ENCODE results near the gene CRELD1.
"Not testable (repeated sequence)": the region's sequence is repeated elsewhere in the genome, so short reads cannot be mapped to it uniquely, and the experiment has no call there.

Gene CRELD1

DNA sequence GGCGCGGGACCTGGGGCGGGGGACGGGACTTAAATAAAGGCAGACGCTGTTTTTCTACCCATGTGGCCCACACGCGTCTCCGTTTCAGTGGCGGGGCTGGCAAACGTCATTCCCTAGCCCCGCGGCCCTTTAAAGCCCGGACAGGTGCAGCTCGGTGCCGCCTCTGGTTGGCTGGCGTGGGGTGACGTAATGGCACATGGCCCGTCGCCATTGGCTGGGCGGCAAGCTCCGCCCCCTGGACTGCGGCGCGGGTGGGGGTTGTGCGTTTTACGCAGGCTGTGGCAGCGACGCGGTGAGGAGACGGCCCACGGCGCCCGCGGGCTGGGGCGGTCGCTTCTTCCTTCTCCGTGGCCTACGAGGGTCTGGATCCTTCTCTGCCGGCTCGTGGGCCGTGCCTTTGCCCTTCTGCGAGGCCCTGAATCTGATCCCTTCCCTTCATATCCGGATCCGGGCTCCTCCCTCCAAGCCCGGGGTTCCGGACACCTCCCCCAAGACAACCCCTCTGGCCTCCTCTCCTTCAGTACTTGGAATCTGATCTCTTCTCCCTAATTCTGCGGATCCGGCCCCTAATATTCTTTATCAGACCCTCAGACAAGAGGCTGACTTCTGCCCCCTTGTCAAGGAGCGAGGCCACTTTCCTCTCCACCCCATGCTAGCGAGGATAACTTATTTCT lies at the start of gene CRELD1:
TSS of gene CRELD1 (plus strand) at position 274 of the 674 bp plus-strand sequence. CDS start 605 bp downstream, outside the sequence.
- DNase-seq (ENCODE audit: low read depth, low spot score), result peak; percentile 91

DNA sequence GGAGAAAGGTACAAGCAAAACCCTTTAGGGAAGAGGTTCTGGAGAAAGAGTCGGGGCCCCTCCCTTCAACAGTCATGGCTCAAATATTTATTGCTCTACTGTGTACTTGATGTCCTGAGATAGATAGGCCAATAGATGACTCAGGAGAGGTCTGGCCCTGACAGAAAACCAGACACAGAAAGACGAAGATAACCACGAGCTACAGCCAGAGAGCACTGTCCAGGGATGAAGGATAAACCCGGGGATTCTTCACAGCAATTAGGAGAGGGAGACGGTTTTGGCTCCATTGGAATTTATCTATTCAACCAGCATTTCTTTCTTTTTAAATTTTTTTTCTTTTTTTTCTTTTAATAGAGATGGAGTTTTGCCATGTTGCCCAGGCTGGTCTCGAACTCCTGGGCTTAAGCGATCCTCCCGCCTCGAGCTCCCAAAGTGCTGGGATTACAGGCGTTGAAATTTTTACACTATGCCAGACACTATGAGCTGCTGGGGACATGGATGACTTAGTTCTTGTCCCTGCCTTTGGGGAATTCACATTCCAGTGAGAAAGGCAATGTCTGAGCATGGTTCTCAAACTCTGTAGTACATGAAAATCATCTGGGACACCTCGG lies 49.0 kb upstream of the CRELD1 start:
- no peak for DNase-seq (ENCODE audit: low read depth, low spot score)

DNA sequence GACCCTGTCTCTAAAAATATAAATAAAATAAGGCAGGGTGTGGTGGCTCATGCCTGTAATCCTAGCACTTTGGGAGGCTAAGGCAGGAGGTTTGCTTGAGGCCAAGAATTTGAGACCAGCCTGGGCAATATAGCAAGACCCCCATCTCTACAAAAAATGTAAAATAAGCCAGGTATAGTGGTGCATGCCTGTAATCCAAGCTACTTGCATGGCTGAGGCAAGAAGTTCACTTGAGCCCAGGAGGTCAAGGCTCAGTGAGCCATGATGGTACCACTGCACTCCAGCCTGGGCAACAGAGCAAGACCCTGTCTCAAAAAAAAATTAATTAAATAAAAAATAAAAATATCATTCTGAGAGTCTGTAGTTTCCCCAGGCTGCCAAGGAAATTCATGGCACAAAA lies 47.3 kb upstream of the CRELD1 start:
- DNase-seq (ENCODE audit: low read depth, low spot score), result no peak

GRCh38 chr3:9887480-9887879 lies 46.2 kb upstream of the CRELD1 start:
- DNase-seq (ENCODE audit: low read depth, low spot score), result no peak

DNA sequence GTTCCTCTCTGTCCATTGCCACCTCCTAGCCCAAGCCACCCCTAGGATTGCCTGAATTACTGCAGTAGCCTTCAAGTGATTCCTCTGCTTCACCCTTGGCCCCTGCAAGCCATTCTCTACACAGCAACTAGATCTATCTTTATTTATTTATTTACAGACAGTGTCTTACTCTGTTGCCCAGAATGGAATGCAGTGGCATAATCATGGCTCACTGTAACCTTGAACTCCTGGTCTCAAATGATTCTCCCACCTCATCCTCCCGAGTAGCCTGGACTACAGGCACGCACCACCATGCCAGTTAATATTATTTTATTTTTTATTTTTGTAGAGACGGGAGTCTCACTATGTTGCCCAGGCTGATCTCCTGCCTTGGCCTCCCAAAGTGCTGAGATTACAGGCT lies 45.1 kb upstream of the CRELD1 start:
- no peak for DNase-seq (ENCODE audit: low read depth, low spot score)

DNA sequence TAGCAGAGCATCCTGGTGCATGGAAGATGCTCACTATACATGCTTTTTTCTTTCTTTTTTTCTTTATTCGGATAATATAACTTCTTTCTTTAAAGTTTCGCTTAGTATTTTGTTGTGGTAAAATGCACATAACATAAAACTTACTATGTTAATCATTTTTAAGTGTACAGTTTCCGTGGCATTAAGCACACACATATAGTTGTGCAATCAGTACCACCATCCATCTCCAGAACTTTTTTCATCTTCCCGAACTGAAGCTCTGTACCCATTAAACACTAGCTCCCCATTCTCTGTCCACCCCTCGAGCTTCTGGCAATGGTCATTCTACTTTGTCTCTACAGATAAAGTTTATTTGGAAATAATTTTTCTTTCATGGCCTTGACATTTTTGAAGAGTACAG lies 44.2 kb upstream of the CRELD1 start:
- DNase-seq (ENCODE audit: low read depth, low spot score), result no peak

DNA sequence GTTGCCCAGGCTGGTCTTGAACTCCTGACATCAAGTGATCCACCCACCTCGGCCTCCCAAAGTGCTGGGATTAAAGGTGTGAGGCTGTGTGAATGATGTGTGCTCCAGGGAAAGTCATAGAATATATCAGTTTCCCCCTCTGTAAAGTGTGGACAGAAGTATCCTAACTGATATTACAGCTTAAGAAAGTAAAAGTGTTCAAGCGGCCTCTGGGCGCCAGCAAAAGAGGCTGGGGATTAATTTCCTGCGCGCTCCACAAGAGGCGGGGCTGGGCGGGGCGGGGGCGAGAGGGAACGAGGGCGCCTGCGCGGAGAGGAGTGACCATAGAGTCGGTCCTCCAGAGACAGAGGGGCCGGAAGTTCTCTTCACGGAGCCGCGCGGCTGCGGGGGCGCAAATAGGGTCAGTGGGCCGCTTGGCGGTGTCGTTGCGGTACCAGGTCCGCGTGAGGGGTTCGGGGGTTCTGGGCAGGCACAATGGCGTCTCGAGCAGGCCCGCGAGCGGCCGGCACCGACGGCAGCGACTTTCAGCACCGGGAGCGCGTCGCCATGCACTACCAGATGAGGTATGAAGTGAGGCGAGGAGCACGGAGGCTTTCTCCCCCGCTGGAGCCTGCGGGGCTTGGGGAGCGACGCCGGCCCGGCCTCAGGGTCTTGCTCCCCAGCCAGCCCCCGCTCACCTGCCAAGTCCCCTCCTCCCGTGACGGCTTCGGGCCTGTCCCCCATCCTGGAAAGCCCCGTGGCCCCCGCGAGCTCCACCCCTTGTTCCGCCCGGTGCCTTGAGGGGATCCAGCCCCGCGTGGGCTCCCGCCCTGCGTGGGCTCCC lies 43.2 kb upstream of the CRELD1 start, which contains the start of gene JAGN1:
TSS of gene JAGN1 (plus strand) at position 362 of the 823 bp plus-strand sequence. CDS start at position 475, 113 bp downstream.
- peak; percentile 76 for DNase-seq (ENCODE audit: low read depth, low spot score)

- no peak for DNase-seq (ENCODE audit: low read depth, low spot score)
Observed at GRCh38 chr3:9891072-9891622, 42.5 kb upstream of the CRELD1 start.

- DNase-seq (ENCODE audit: low read depth, low spot score), result no peak
Observed at GRCh38 chr3:9893739-9894138, 39.9 kb upstream of the CRELD1 start.

DNA sequence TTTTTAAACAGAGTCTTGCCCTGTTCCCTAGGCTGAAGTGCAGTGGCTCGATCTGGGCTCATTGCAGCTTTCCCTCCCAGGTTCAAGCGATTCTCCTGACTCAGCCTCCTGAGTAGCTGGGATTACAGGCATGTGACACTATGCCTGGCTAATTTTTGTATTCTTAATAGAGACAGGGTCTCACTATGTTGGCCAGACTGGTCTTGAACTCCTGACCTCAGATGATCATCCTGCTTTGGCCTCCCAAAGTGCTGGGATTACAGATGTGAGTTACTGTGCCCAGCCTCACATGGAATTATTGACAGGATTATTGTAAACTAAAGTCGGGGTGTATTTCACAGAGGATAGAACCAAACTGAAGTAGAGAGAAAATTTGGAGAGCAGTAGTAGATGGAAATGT lies 37.9 kb upstream of the CRELD1 start:
- DNase-seq (ENCODE audit: low read depth, low spot score), result not testable (repeated sequence)

- DNase-seq (ENCODE audit: low read depth, low spot score), result not testable (repeated sequence)
Observed at GRCh38 chr3:9896755-9897407, 36.8 kb upstream of the CRELD1 start.

- DNase-seq (ENCODE audit: low read depth, low spot score), result no peak
Observed at GRCh38 chr3:9897408-9898372, 35.9 kb upstream of the CRELD1 start.

DNA sequence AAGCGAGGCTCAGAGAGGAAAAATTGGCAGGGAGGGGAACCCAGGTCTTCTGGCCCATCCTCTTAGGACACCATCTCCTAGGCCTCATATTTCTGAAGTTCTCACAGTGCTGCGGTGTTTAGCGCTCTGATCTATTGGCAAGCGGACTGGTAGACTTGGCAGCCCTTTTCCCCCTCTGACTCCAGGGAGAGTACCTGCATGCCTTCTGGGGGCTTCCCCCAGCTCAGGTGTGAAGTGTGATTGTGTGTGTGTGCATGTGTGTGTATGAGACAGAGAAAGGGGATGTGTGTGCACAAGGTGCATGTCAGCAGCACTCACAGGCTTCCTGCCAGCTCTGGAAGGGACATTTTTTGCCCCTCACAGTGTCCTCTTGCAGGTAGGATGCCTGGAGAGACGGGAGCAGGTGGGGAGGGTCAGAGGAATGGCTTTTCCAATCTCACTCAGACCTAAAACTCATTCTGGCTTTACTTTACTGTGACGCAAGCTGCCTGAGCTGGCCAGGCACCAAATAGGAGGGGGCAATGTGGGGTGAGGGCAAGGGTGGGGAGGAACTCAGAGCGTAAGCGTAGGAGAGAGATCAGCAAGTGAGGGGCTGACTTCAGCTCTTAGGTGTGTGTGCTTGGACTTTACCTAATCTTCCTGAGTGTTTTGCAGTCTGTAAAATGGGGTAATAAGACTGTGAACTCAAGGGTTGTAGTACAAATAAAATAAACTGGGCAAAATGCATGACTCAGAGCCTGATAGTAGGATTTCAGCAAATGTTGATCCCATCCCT lies 35.0 kb upstream of the CRELD1 start:
- no peak for DNase-seq (ENCODE audit: low read depth, low spot score)

DNA sequence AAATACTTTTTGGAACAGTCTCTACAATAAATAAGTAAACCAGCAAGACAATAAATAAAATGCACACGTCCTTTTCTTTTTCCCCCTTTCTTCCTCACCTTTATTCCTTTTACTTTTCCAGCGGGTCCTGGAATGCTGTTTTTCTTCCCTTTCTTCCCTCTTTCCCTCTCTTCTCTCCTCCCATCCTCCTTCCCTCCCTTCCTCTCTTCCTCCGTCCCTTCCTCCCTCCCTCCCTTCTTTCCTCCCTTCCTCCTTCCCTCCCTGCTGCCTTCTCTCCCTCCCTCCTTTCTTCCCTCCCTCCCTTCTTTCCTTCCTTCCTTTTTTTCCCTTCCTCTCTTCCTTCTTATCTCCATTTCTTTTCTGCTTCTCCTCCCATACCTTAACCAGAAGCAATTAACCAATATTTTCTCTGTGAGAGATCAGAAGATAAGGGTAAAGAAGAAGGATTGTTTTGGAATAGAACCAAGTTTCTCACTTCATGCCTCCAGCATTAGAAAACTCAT lies 34.3 kb upstream of the CRELD1 start:
- no peak for DNase-seq (ENCODE audit: low read depth, low spot score)

GRCh38 chr3:9900965-9901415 lies 32.6 kb upstream of the CRELD1 start:
- DNase-seq (ENCODE audit: low read depth, low spot score), result not testable (repeated sequence)

- DNase-seq (ENCODE audit: low read depth, low spot score), result no peak
Observed at GRCh38 chr3:9901967-9902366, 31.7 kb upstream of the CRELD1 start.

- DNase-seq (ENCODE audit: low read depth, low spot score), result no peak
Observed at GRCh38 chr3:9902372-9903237, 31.0 kb upstream of the CRELD1 start, which contains the start of gene IL17RE. Gene IL17RE, plus strand, starts transcription at chr3:9902848. Its CDS starts 85 bp downstream, at chr3:9902933.

GRCh38 chr3:9903238-9903624 lies 30.4 kb upstream of the CRELD1 start:
- DNase-seq (ENCODE audit: low read depth, low spot score), result no peak
